HG03571 (cell line): ENCODE results near the gene ZNF777.
"Not testable (repeated sequence)": the region's sequence is repeated elsewhere in the genome, so short reads cannot be mapped to it uniquely, and the experiment has no call there.

Experiments used
- ATAC-seq: cut with Tn5 transposase; IDR thresholded peaks from one replicate; pipeline ENCODE4 v1.9.1; 2021; ENCODE audit not compliant: unreplicated experiment

The ZNF777 gene

DNA sequence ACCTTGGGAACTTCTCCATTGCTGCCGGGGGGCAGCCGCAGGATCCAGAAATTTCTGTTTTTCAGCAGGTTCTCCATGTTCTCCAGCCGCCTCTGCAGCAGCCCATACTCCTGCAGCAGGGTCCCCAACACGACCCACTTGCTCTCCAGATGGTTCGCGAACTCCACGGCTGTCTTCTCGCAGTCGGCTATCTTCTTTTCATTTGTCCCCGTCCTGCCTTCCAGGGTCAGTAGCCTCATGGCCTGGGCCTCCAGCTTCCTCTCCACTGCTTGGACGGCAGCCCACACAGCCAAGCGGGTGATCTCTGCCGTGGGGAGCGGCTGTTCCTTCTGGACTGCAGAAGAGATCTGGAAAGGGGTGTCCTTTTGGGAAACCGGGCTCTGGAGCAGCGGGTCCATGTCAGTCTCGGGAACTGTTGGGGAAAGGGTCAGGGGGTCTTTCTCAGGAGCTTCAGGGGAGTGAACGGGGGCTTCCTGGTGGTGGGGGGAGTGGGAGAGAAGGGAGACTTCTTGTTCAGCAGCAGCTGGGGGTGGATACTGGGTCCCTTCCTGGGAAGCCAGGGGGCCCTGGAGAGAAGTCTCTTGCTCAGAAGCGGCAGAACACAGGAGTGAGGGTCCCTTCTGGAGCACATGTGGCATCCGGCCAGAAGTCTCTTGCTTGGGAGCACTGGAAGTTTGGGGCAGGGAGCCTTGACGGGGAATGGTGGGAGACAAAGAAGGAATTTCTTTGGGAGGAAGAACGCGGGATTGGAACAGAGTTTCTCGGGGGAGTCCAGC is 5.5 kb downstream of the ZNF777 start:
- ATAC-seq: no peak

DNA sequence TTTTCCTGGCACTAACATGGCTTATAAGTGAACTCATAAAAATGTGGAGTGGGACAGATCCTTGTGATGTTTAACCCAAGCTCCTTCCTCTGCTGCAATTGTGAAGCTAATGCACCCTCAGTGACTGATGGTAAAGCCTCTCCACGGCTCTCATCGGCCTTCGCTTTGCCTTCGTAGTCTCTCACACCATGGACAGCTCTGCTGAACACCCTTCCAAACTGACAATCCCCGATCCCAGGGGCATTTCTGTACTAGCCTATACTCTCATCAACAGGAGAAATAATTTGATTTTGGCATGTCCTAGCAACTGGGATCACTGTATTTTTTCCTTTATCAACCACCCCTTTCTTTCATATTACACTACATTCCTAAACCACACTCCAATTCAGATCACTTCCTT is 6.1 kb downstream of the ZNF777 start:
- no peak for ATAC-seq

DNA sequence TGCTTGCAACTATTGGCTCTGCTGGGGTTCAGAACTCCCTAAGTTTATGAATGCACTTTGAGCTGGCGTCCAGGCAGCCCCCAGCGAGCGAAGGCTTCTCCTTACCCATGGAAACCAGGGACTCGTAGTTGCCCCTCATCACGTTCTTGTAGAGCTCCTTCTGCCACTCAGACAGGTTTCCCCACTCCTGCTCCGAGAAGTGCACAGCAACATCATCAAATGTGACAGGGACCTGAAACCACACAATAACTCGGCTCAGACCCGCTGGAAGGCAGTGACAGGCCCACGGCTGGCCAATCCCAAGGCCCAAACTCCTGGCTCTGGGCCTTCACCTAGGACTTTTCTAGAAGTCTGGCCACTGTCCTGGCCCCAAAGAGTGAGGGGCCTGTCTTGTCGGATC is 6.9 kb downstream of the ZNF777 start:
- ATAC-seq: no peak

GRCh38 chr7:149450821-149451220 is 10.0 kb downstream of the ZNF777 start:
- no peak for ATAC-seq

- no peak for ATAC-seq
Observed at GRCh38 chr7:149449897-149450296, 11.0 kb downstream of the ZNF777 start.

DNA sequence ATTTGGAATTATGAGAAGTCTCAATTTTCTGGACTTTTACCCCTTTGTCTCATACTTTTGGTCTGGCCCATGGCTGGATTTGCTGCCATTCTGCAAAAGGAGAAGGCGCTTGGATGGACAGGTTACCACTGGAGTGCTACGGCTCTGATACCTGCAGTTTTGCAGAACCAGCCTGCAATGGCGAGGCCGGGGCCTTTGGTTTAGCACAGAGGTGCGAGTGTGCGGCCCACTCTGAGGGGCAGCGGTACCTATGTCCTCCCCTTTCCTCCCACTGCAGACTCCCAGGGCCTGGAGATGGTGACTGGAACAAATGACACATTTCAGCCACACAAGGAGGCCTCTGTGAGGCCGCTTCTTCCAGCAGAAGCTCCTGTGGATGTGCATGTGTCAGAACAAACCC is 11.9 kb downstream of the ZNF777 start:
- ATAC-seq: no peak

DNA sequence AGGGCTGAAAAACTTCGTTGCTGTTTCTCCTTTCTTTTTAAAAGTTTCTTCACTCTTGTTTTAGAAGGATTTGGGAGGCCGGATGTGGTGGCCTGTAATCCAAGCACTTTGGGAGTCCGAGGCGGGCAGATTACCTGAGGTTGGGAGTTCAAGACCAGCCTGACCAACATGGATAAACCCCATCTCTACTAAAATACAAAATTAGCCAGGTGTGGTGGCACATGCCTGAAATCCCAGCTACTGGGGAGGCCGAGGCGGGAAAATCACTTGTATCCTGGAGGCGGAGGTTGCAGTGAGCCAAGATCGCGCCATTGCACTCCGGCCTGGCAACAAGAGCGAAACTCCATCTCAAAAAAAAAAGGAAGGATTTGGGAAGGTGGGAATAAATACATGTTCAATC is 14.8 kb downstream of the ZNF777 start:
- ATAC-seq: not testable (repeated sequence)

DNA sequence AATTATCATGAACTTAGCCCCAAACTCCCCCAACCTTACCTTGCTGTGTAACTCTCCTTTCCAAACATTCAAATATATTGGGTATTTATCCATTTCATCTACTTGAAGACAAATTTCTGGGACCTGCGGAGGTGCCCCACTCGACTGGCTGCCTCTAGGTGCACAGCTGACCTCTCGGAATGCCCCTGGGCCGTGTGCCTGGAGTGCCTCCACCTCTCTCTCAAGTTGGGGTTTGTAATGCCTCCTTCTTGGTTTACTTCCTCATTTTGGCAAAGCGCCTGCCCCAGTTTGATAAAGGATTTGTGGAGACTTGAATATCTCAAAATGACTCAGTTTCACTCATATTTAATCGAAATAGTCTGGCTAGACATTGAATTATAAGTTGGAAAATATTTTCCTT is 16.6 kb downstream of the ZNF777 start:
- no peak for ATAC-seq

- no peak for ATAC-seq
Observed at GRCh38 chr7:149443523-149443922, 17.3 kb downstream of the ZNF777 start.

- ATAC-seq: no peak
Observed at GRCh38 chr7:149442924-149443323, 17.9 kb downstream of the ZNF777 start.

DNA sequence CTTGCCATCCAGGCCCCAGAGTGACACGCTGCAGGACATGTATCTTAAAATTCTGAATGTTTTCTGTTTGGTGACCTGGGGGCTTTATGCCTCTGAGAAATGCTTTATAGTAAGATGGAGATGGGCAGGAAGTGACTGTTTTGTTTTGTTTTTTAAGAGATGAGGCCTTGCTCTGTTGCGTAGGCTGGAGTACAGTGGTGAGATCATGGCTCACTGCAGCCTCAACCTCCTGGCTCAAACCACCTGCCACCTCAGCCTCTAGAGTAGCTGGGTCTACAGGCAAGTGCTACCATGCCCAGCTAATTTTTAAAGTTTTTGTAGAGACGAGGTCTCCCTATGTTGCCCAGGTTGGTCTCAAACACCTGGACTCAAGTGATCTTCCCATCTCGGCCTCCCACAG is 20.6 kb downstream of the ZNF777 start:
- no peak for ATAC-seq

DNA sequence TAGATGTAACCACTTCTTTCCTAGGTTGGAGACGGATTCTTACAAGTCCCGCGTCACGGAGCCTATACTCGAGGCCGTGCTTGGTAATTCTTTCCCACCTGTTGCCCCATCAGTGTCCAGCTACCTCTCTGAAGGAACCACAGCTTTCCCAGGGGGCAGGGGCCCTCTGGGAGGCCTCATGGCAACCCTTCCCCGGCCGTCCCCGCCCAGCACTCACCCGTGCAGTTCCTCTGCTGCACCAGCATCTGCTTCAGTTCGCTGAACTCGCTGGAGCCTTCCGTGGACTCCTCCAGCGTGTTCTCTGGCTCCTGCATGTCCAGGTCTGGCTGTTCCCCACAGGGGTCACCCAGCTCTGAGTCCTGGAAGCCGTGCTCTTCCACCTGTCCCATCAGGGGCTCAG is 24.5 kb downstream of the ZNF777 start:
- ATAC-seq: no peak

DNA sequence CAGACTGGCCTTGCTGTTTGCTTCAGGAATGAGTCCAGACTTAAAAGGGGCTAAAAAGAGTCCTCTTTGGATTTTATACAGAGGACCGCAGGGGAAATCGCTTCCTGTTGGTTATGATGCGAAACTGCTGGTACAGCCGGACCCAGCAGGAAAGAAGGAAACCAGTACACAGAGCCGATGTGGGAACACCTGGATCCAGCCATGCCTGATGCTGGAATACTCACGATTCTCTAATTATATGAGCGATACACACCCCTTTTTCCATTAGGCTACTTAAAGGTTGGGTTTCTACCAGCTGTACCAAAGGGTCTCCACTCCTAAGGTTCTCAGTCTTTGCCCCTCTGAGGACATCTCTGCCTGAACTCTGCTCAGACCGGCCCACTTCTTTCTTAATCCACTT is 27.7 kb downstream of the ZNF777 start:
- ATAC-seq: no peak

DNA sequence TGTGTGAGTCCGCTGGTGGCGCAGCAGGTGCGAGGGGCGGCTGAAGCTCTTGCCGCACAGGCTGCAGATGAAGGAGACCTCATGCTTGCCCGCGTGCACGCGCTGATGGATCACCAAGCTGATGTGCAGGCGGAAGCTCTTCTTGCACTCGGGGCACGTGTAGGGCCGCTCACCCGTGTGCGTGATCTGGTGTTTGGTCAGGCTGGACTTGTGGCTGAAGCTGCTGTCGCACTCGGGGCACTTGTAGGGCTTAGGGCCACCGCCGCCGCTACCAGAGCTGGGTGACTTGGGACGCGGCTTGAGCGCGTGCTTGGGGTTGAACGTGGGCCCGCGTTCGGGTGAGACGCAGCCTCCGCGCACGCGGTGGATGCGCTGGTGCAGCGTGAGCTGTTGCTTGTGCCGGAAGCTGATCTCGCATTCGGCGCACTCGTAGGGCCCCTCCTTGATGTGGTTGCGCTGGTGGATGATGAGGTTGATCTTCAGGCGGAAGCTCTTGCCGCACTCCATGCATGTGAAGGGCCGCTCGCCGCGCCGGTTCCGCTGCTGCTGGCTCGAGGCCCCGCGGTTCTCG is 28.7 kb downstream of the ZNF777 start:
- no peak for ATAC-seq

DNA sequence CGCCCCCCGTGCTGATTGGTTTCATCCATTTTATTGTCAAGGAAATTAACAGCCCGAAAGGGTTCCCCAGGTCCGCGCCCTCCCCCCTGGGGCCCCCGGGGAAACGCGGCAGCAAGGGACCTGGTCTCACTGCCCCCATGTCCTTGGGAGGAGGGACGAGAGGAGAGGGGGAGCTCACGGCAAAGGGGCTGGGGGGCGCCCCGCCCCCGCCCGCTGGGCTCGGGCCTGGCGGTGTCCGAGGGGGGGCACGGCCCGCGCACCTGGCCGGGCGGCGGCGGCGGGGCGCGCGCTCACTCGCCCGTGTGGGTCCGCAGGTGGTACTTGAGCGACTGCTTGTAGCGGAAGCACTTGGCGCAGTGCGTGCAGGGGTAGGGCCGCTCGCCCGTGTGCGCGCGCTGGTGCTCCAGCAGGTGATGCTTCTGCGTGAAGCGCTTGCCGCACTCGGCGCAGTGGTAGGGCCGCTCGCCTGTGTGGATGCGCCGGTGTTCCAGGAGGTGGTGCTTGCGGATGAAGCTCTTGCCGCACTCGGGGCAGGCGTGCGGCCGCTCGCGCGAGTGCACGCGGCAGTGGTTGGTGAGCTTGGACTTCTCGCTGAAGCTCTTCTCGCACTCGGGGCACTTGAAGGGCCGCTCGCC is 29.3 kb downstream of the ZNF777 start:
- ATAC-seq: no peak

- no peak for ATAC-seq
Observed at GRCh38 chr7:149430192-149430591, 30.7 kb downstream of the ZNF777 start.

DNA sequence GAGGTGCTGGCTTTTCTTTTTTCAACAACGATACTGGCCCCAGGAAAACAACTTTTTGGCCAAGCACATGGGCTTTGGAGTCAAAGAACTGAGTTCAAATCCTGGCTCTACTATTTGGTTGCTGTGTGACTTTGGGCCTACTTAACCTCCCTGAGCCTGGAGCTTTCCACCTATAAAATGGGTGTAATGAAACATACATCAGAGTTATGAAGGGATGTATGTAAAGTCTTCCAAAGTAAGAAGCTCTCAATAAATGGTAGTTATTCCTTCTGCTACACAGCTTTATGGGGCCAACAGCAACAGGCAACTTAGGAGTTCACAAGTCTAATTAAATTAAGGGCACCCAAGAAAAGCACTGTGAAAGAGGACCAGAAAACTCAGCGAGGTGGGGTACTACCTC is 33.0 kb downstream of the ZNF777 start:
- no peak for ATAC-seq

DNA sequence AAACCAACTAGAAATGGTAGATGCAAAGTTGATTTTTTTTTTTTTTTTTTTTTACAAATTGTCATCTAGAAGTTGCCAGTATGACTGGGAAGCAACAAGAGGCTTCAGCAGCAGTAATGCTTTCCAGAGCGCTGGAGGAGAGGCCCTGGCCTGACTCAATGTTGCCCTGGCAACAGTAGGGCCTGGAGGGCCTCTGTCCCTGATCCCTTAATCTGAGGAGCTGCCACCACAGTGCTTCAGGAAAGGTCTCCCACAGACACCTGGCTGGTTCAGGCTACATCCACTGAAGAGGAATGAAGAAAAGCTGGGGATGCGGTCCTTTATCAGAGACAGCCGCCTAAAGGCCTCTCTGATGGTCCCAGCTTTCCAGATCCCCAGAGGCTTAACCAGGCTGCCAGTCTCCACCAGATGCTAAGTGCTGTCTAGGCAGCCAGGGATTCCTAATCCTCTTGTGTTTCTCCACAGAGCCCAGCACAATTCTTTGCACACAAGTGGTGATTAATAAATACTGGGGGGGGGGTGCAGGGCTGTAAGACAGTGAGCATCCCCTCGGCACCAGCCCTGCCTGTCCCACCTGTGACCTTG is 33.7 kb downstream of the ZNF777 start:
- ATAC-seq: no peak

GRCh38 chr7:149423449-149424110 is 37.3 kb downstream of the ZNF777 start:
- ATAC-seq: no peak

- peak; percentile 8 for ATAC-seq
Observed at GRCh38 chr7:149422914-149423301, 38.0 kb downstream of the ZNF777 start.

GRCh38 chr7:149422162-149422913 is 38.5 kb downstream of the ZNF777 start:
- ATAC-seq: peak; percentile 95
